GM19238 (cell line): Measurements from ENCODE around the gene TYMS.

ENCODE experiments used
- DNase-seq: peaks from one replicate; pipeline ENCODE4 v3.0.0; 2011; ENCODE audit warnings: low spot score; ENCODE audit not compliant: insufficient read length

TYMS gene

DNA sequence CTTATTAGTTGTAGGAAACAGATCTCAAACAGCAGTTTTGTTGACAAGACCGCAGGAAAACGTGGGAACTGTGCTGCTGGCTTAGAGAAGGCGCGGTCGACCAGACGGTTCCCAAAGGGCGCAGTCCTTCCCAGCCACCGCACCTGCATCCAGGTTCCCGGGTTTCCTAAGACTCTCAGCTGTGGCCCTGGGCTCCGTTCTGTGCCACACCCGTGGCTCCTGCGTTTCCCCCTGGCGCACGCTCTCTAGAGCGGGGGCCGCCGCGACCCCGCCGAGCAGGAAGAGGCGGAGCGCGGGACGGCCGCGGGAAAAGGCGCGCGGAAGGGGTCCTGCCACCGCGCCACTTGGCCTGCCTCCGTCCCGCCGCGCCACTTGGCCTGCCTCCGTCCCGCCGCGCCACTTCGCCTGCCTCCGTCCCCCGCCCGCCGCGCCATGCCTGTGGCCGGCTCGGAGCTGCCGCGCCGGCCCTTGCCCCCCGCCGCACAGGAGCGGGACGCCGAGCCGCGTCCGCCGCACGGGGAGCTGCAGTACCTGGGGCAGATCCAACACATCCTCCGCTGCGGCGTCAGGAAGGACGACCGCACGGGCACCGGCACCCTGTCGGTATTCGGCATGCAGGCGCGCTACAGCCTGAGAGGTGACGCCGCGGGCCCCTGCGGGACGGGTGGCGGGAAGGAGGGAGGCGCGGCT, at the start of gene TYMS:
Gene TYMS, plus strand, starts transcription at position 343 of the 690 bp plus-strand sequence. Its CDS starts 90 bp downstream, at position 433.
- DNase-seq, result peak; percentile 54

DNA sequence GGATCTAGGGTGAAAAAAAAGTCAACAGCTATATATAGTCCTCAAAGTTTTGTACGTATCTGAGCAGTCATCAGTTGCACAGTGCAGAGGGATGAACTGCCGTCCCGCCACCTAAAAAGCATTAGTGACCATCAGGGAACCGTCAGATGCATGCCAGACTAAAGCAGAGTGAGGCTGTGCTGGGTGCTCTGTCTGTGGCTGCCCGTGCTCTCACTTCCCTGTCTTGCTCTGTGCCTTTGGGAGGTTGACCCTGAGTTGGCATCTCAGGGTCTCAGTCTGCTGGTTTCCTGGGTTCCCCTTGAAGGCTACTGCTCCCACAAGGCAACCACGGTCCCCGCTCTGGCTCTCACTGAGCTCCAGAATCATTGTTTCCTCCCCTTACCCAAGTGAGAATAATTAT, 49.5 kb upstream of the TYMS start:
- no peak for DNase-seq

DNA sequence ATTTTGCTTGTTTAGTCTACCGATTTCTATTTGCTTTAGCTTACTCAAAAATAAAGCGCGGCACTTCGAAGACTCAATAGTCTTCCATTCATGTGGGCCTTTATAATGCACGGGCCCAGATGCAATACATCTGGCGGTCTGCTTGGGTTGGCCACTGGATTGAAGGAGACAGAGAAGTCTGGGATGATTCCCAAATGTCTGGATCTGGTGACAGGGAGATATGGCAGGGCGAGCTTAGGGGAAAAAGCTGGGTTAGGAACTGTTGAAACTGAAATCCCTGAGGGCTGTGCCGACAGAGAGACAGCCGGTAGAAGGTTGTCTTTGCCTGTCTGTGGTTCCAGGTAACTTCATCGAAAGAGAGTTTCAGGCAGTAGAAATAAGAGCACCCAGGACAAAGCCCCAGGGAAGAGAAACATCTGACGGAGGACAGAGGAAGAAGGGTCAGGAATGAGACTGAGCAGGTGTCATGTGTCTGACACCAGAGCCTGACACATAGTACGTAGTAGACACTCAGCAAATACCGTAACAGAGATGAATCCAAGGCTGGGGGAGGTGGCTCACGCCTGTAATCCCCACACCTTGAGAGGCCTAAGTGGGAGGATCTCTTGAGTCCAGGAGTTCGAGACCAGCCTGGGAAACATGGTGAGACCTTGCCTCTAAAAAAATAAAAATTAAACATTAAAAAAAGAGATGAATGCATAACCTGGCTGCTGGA, 47.1 kb upstream of the TYMS start:
- DNase-seq, result no peak

DNA sequence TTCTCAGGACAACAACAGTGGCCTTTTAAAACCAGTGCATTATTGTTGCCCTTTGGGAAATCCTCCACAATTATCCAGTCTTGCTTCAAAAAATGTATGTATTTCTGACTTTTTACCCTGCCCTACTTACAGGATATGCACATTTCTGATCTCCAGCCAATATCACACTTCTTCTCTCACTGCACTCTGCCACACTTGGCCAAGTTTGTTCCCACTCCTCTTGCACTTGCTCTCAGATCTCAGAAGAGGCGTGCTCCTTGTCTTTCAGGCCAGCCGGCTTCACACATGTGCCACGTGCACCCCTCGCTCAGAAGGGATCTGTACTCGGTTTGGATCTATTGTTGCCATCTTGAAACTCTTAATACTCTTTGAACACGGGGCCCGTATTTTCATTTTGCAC, 45.3 kb upstream of the TYMS start:
- no peak for DNase-seq

DNA sequence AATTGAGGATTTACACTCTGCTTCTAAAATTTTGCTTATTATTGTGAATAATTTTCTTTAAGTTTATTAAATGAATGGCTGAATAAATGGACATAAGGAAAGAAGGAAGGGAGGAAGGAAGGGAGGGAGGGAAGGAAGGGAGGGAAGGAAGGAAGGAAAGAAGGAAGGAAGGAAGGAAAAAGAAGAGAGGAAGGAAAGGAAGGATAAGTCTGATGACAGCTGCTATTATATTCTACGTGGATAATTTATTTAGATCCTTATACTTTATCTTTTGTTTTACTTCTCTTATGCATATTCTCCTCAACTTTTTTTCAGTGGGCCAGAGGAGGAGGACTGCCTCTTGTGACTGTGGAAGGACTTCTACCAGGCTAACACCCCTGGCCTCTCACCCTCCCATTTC, 43.3 kb upstream of the TYMS start:
- DNase-seq, result no peak

DNA sequence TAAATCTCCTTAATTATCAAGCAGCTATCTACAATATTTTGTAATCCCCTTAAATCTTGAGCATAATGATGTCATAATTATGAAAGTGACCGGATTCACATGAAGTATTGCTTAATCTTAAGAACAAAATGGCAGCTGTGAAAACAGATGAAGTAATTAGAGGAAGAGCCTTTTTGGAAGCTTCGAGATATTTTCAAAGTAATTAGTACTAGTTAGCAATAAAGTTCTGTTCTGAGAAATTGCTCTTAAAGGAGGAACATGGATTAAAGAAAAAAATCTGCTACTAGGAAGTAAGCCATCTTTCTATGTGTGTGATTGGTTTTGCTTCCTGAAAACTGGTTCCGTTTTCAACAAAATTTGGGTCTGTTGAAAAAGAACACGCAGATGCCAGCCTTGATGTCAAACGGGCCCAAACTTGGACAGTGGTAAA, 42.3 kb upstream of the TYMS start:
- no peak for DNase-seq

DNA sequence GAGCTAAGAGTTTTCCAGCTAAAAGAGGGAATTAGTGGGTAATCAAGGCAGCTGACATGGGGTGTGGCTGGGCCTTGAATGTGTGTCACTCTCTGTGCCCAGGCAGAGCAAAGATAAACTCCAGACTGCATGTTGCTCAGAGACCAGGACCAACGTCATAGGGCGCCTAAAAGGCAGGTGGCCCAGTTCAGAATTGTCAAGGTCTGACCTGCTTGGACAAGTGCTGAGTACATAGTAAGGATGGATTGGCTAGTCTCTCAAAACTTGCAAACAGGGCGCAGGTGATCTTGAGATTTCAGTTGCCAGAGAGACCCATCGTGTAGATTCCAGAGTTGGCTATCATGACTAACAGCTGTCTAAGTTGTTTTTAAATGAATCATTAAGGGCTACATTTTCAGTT, 41.7 kb upstream of the TYMS start:
- no peak for DNase-seq

DNA sequence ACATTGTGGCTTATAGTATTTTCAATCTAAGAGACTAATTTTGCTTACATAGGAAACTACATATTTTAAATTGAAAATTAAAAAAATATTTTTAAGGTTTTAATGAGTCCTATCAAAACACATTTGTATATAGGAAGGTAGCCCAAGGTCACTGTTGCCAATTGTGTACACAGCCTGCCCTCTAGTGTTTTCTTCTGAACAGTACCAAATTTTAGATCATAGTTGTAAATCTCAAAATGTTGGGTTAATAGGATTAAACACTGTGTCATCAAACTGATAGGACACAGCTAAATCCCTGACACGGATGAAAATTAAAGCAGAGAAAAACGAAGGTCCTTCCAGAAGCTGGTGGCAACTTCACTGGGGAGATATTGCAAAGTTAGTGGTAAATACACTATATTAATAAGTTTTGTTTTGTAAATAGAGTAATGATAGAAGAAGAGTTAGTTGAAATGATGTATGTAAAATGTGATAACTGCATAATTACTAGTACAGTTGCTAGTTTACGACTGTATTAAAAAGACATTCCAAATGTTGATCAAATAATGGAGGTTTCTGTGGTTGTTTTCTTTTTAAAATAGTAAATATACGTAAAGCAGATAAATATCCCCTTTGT, 41.0 kb upstream of the TYMS start:
- DNase-seq, result no peak

DNA sequence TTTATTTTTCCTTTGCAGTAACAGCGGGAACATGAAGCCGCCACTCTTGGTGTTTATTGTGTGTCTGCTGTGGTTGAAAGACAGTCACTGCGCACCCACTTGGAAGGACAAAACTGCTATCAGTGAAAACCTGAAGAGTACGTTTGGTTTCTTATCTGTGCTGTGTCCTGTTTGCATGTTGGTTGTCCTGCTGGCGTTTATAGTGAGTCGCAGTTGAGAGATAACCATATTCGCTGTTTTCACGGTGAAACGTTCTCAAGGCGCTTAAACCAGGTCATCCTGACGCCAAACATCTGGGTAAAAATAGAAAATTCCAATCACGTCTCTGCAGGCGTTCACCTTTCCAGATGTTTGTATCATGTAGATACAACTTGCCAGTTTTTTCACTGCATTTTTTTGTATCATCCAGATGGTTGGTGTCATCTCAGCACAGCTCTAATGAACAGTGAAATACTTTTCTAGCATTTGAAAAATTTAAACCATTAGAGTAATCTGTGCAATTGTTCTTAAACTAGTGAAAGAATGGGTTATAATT, 39.4 kb upstream of the TYMS start:
- DNase-seq, result no peak

DNA sequence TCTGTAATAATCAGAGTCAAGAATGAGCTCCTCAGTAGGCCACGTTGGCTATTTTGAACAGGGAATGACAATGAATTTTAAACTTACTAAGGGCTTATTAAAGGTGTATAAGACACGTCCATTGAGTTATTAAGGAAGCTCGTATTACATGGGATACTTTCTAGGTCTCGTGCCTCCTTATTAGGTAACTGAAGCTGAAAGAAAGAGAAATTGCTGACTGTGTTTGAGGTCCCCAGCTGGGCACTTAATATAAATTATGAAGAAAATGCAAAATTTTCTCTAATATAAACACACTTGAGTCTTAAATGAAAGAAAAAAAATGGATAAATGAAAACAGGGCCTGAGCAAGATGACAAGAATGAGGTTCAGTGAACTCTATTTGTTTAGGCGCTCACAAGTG, 38.8 kb upstream of the TYMS start:
- DNase-seq, result no peak

DNA sequence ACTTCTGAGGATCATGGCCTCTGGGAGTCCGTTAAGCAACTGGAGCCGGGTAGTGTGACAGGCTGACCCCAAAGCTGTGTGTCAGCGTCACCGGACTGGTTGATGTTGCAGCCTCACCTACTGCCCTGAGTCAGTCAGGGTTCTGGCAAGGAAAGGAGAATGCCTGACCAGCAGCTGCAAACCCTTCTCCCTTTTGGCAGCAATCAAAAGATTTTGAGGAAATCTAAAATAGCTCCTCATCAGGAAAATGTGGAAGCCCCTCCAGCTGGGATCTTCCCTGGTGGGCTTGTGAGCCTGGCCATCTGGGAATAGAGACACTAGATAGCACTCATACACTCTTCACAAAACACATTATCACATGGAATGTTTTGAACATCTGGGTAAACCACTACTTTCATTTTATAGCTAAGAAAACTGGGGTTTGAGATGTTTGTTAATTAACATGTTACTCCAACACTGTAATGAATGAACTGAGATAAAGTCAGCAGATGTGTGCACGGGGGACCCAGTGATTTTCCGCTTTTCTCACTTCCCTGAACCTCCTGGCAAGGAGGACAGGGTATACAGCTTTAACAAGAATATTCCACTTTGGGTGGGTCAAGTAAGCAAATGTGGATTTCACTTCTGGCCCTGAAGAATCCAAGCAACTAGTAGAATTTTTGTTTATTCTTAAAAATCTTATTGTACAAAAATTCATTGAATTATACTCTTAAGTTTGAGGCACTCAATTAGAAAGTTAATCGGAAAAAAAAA, 36.0 kb upstream of the TYMS start:
- DNase-seq, result no peak

DNA sequence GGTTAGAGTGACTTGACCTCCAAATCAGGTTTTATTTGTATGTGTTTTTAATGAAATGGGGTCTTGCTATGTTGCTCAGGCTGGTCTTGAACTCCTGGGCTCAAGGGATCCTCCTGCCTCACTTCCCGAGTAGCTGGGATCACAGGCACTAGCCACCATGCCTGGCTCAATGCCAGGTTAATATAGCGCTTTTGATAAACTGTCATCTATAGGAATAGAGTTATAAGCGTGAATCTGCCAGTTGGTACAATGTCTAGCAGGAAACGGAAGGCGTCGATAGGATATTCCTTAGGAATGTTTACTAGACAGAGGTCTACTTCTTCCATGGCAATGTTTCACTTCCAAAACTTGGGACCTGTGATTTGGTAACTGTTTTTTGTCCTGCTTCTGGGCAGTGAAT, 35.2 kb upstream of the TYMS start:
- DNase-seq, result no peak

DNA sequence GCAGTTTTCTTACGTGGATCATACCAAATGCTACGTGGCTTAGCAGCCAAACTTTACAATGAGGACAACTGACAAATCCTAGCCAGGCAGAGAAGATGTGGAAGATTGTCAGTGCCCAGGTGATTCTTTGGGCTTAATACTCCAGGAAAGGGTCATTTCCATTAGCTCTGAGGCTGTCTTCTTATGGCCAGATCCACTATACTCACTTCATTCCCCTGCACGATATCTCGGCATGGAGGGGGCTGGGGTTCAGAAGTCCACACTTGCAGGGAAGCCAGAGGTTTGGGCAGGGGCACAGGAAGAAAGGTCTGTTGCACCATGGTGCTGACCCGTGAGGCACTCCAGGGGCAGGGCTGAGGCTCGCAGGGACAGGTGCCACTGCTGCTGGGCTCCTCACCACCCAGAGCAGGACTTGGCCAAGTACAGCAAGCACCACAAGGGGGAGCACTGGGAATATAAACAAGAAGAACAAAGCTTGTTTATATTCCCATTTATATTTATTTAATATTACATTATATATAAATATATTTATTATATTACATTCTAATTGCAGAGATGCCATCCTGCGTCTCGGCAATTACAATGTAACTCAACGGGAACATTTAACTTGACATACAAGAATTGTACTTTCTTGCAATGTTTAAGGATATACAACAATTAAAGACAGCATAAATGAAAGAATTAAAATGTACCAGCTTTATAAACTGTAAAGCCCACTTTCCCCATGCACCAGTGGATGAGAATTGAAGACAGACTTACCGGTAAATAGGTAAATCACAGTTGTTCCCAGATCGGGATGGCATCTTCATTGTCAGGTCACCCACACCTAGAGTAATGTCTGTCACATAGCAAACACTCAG, 33.5 kb upstream of the TYMS start:
- peak; percentile 16 for DNase-seq

DNA sequence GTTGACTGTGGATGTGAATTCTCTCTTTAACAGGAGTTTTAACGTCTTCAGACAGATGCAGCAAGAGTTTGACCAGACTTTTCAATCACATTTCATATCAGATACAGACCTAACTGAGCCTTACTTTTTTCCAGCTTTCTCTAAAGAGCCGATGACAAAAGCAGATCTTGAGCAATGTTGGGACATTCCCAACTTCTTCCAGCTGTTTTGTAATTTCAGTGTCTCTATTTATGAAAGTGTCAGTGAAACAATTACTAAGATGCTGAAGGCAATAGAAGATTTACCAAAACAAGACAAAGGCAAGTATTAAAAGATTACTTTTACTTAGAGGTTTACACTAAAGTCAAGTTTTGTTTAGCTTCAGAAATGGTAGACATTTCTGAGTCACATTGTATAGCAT, 30.2 kb upstream of the TYMS start:
- DNase-seq, result no peak

DNA sequence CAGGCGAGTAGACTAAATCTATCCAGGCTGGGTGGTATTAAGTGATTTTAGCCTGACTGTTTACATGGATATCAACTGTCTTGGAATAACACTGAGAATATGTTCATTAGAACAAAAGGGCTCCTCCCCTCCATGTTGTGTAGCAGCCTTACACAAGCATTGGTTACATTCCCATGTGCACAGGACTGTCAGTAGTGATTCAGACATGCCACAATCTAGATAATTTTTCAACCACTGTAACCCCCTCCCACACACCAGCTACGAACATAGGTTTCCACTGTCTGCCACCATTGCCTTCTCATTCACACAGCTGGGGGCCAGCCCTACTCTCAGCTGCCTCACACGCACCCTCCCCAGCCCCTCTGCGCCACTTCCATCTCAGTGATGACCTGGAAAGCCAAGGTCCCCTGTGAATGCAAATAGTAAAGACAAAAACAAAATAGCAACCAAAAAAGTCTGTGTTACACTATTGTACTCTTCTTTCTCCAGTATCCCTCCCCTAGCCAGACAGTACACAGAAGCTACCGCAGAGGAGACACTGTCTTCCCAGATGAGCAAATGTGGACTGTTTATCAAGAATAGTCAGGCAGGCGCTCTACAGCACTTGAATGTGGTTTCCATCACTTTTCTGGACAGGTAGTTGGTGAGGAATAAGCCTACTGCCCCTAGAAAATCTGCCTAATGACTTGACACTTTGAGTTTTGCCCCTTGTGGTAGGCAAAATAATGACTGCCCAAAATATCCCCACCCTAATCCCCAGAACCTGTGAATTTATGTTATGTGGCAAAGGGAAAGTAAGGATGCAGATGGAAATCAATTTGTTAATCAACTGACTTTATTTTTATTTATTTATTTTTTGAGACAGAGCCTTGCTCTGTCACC, 27.9 kb upstream of the TYMS start:
- no peak for DNase-seq

DNA sequence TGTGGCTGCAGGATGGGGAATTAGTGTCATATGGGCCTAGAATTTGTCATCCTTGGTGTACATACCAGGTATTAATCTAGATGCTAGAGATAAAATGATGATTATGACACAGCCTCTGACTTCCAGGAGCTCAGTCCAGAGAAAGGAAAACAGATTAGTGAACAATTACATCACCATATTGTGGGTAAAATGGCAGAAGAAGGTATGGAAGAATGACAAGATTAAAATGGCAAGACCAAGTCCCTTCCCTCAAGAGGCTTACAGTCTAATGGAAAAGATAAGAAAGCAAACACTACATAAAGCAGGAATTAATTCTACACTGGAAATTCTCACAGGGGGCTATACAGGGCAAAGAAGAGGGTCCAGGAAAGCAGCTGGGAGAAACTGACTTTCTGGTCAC, 25.9 kb upstream of the TYMS start:
- DNase-seq, result no peak

DNA sequence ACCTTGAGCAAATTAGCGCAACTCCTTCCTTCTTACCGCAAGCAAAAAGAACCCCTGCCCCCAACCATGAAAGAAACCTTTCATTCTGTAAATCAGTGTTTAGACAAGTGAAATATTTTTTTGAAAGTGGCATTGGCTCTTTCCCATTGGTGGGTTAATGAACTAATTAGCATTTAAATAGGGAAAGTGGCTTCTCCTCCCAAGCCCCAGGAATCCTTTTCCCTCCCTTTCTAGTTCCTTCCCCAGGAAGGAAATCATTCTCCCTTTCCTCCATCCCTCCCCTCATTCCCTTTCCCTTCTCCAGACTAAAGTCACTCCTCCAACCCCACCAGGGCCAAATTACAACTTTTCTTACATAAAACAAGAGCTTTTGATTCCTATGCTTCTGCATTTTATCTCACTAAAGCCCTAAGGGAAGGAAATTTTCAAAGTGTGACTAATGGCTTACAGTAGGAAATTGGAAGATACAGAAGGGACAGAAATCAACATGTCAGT, 22.9 kb upstream of the TYMS start:
- DNase-seq, result no peak

DNA sequence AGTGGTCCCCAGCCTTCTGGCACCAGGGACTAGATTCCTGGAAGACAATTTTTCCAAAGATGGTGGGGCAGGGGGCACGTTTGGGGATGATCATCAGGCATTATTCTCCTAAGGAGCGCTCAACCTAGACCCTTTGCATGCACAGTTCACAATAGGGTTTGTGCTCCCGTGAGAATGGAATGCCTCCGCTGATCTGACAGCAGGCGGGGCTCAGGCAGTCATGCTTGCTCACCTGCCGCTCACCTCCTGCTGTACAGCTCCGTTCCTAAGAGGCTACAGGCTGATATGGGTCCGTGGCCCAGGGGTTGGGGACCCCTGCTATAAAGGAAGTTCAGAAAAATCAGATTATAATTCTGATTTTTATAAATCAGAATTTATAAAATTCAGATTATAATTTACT, 22.3 kb upstream of the TYMS start:
- DNase-seq, result no peak

DNA sequence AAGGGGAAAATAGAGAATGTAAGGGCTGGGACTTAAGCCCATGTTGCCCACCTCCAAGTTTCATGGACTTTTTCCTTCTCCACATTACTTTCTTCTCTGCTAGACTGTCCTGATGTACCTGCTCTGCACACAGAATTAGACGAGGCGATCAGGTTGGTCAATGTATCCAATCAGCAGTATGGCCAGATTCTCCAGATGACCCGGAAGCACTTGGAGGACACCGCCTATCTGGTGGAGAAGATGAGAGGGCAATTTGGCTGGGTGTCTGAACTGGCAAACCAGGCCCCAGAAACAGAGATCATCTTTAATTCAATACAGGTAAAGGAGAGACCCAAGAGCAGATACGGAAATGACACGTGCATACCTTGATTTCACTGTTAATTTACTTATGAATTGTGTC, 16.2 kb upstream of the TYMS start:
- no peak for DNase-seq
